ENCODE data around the gene ISCU.

ISCU gene

DNA sequence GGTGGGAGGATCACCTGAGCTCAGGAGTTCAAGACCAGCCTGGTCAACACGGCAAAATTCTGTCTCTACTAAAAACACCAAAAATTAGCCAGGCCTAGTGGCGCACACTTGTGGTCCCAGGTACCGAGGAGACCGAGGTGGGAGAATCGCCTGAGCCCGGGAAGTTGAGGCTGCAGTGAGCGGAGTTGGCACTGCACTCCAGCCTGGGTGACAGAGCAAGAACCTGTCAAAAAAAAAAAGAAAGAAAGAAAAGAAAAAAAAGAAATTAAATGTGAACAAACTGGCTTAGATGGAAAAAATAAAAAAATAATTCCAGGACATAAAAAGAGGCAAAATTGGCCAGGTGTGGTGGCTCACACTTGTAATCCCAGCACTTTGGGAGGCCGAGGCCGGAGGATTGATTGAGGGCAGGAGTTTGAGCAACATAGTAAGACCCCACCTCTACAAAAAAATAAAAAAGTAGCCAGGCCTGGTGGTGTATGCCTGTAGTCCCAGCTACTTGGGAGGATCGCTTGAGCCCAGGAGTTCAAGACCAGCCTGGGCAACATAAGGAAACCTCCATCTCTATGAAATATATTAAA is 32.0 kb downstream of the ISCU start:
- TF ChIP-seq, protein P1, sequence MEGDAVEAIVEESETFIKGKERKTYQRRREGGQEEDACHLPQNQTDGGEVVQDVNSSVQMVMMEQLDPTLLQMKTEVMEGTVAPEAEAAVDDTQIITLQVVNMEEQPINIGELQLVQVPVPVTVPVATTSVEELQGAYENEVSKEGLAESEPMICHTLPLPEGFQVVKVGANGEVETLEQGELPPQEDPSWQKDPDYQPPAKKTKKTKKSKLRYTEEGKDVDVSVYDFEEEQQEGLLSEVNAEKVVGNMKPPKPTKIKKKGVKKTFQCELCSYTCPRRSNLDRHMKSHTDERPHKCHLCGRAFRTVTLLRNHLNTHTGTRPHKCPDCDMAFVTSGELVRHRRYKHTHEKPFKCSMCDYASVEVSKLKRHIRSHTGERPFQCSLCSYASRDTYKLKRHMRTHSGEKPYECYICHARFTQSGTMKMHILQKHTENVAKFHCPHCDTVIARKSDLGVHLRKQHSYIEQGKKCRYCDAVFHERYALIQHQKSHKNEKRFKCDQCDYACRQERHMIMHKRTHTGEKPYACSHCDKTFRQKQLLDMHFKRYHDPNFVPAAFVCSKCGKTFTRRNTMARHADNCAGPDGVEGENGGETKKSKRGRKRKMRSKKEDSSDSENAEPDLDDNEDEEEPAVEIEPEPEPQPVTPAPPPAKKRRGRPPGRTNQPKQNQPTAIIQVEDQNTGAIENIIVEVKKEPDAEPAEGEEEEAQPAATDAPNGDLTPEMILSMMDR (IDR thresholded peaks at IDR 0.05; ENCODE audit: low read length, missing control alignments) = no peak
- no peak for DNase-seq (ENCODE audit: low read depth)
- H3K4me3 ChIP-seq (replicated peaks; ENCODE audit: low read depth, low read length) = no peak overlapping the region

DNA sequence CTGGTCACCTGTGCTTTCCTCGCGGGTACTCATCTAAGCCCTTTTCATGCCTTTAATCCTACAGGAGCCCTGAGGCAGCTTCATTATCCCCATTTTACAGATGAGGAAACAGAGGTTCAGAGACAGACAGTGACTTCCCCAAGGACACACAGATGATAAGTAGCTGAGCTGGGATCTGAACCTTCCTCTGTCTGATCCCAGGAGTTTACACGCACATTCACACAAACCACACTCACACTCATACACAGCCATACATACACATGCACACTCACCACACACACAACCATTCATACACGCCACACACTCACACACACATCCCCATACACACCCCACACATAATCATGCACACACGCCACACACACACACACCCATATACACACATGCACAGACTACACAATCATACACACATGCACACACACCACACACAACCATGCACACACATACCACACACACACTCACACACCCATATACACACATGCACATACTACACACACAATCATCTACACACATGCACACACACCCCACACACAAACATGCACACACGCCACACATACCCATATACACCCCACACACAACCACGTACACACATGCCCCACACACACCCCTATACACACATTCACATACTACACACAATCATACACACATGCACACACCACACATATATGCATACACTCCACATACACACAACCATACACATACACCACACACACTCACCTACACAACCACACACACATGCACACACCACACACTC is 32.7 kb downstream of the ISCU start:
- TF ChIP-seq, protein P1 (IDR thresholded peaks at IDR 0.05; ENCODE audit: low read length, missing control alignments) = no peak
- no peak overlapping the region for H3K4me3 ChIP-seq (replicated peaks; ENCODE audit: low read depth, low read length)
- no peak for DNase-seq (ENCODE audit: low read depth)

DNA sequence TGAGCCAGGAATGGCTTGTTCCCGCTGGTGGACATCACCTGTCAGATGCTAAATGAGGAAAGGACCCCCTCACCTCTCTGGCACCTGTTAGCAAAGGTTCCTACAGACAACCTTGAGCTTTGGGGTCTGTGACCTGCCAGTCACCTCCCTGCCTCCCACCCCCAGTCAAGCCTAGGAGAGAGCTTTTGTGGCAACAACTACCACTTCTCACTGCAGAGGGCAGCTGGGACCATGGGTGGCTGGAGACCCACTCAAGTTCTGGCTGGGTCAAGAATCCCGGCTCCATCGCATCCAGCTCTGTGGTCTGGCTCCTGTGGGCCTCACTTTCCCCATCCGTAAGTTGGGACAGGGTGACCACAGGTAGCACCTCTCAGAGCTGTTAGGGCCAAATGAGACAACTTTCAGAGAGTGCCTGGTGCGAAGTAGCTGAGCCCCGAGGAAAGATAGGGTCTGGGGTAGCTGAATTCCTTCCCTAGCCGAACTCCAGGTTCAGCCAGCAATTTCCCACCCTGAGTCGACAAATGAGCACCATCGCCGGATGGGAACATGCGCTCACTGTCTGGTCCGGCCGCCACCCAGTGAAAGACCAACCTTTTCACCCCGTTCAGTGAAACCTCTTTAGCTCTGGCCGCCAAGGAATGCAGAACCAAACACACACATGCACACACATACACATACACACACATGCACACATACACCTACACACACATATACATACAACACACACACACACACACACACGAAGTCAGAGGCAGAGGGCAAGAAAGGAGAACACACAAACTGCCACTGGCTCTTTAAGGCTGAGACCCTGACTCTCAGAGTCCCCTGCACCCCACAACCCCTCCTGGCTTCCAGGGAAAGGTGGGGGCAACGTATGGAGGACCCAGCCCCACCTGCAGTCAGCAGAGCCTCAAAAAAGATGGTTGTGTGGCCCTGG is 33.6 kb downstream of the ISCU start:
- H3K4me3 ChIP-seq (replicated peaks; ENCODE audit: low read depth, low read length) = no peak overlapping the region
- TF ChIP-seq, protein P1 (IDR thresholded peaks at IDR 0.05; ENCODE audit: low read length, missing control alignments) = no peak
- DNase-seq (ENCODE audit: low read depth) = no peak

DNA sequence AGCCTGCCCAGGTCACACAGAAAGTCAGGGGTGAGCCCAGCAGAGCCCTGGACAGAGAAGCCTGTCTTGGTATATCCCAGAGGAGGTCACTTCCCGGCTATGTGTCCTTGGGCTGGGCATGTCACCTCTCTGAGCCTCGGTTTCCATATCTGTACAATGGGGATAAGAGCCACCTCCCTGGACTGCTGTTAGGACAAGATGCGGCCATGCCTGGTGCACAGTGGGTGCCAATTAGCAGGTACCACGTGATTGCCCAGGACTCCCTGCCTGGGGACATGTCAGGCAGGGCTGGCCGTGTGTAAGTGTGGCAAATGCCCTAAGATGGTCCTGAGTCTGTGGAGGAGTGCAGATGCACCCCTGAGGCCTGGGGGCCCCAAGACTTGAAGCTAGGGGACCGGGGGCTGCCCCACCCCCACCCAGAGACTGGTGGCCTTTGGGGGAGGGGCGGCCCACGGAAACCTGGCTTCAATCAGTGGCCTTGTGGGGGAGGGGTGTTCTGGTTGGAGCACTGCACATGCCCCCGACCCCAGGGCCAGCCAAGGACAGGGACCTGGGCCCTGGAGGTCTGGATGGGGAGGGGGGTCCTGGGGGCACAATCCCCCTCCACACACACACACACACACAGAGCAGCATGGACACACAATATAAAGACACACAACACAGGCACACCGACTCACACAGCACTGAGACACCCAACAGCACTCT is 34.6 kb downstream of the ISCU start:
- H3K4me3 ChIP-seq (replicated peaks; ENCODE audit: low read depth, low read length) = peak overlapping the region; percentile 1
- DNase-seq (ENCODE audit: low read depth) = no peak
- TF ChIP-seq, protein P1 (IDR thresholded peaks at IDR 0.05; ENCODE audit: low read length, missing control alignments) = no peak

DNA sequence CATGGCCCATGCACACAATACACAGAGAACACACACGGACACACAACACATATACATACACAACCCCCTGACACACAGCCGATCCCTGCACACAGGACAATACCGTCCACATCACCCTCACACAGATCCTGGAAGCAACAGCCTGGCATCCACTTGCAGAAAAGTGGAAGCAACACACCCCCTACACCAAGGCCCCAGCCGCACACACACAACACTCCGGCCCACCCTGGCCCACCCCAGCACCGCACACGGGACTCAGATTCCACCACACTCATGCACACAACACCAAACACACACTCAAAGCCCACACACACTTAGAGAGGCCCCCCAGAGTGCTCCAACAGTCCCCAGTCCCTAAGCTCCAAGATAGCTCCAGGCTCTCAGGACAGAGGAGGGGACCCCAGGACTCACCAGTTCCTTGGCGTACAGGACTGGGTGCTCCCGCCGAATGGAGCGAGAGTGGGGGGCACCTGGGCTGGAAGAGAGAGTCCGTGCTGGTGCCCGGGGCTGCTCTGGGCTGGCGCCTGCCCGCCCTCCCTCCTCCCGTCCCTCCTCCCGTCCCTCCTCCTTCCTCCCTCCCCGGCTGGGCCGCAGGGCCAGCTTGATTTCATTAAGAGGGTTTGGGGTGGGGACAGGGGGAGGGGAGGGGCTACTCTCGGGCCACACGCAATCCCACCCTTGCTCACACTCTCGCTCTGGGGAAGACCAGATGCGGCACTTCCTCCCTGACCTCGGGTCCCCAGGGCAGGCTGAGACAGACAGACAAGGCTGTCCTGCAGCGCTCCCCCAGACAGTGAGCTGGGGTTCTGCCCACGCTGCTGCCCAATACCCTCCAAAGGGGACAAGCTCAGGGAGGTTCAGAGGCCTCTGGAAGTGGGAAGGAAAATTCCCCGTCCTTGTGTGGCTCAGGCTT is 35.4 kb downstream of the ISCU start, which contains the start of gene TMEM119:
TMEM119 (minus strand) TSS at position 526 of the 913 bp plus-strand sequence. CDS start 5,701 bp downstream, outside the sequence.
- H3K4me3 ChIP-seq (replicated peaks; ENCODE audit: low read depth, low read length) = peak within 1 kb of the TSS; percentile 32
- TF ChIP-seq, protein P1 (IDR thresholded peaks at IDR 0.05; ENCODE audit: low read length, missing control alignments) = no peak
- no peak for DNase-seq (ENCODE audit: low read depth)
